HG02970 (cell line): ENCODE data around the gene SCAI.
"Not testable (repeated sequence)": the region's sequence is repeated elsewhere in the genome, so short reads cannot be mapped to it uniquely, and the experiment has no call there.

Source experiments
- ATAC-seq: cut with Tn5 transposase; IDR thresholded peaks from one replicate; pipeline ENCODE4 v1.9.1; 2021; ENCODE audit warnings: mild to moderate bottlenecking, moderate library complexity, moderate number of reproducible peaks; ENCODE audit not compliant: unreplicated experiment, low FRiP score

SCAI gene

DNA sequence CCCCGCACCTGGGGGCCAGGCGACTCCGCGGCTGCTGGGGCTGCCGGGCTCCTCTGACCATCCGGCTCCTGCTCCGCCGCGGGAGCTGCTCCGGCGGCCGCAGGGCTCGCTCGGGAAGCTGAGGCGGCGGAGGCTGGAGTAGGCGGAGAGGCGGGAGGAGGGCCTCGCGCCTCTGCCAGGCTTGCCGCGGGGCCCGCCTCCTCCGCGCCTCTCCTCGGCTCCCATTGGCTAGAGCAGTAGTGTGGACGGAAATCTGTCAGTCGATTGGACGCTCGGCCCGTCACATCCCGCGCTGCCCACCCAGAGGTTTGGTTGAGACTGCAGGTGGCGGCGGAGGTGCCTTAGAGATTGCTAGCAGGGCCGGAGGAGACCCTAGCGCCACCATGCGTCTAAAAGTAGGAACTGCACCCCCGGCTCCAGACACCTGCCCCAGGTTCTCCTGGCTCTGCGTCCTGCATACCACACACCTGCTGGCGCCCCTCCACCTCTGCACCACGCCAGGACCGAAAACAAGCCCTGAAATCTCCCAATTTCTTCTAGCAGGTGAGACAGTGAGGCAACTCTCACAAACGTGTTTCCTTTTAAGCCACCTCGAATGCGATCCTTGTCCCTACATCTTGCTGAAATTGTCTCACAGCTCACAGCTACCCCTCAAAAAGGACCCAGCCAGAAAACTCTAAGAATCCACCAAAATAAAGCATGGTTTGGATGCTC lies at the start of gene SCAI:
Gene SCAI (minus strand): TSS at position 152 of the 714 bp plus-strand sequence. CDS start 91 bp downstream, at position 61.
- peak; percentile 98 for ATAC-seq

DNA sequence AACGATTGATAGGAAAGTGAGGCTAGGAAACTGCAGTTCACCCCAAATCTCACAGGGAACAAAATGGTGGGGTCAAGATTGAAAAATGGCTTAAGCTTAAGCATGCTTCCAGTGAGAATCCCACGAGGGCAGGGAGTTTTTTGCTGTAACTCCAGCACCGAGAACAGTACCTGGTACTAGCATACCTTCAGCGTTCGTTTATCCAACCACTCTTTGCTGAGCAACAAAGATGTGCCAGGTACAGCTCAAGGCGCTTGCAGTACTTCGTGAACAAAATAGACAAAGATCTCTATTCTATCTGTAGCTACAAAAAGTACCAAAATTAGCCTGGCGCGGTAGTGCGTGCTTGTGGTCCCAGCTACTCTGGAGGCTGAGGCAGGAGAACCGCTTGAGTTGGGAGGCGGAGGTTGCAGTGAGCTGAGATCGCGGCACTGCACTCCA lies 47.1 kb upstream of the SCAI start:
- ATAC-seq: no peak

- peak; percentile 95 for ATAC-seq
These were observed 46.3 kb upstream of the SCAI start, which contains the start of gene PPP6C for GRCh38 chr9:125189361-125190289. TSS of gene PPP6C (minus strand) at chr9:125189803. CDS start at chr9:125189718, 85 bp downstream.

DNA sequence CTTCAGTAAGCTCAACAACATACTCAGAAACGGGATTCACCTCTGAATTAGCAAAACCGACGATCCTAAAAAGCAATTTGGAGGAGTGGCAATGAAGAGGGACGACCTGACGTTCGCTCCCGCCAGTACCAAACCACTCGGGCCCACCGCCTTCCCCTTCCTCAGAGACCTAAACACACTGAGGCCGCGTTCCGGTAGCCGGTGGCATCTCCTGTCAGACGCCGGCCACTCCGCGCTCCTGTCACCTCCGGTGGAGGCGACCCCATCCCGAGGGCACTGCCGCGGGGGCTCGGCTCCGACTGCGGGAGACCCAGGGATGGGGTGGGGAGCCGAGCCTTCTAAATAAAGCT lies 45.7 kb upstream of the SCAI start:
- ATAC-seq: peak; percentile 12

DNA sequence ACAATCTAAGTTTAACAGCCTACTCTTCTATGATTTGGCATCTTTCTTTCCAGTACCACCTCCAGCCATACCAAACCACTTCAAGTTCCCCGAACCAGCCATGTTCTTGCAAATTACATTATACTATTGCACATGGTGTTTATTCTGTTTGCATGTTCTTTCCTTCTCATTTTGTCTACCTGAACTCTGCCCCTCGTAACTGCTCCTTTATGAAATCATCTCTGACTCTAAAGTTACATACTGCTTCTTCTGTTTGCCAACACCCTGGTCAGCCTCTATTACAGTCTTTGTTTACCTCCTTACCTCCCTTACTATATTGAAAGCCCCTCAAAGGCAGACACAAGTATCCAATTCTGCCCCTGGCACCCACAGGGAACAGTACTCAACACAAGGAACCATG lies 40.2 kb upstream of the SCAI start:
- ATAC-seq: no peak

DNA sequence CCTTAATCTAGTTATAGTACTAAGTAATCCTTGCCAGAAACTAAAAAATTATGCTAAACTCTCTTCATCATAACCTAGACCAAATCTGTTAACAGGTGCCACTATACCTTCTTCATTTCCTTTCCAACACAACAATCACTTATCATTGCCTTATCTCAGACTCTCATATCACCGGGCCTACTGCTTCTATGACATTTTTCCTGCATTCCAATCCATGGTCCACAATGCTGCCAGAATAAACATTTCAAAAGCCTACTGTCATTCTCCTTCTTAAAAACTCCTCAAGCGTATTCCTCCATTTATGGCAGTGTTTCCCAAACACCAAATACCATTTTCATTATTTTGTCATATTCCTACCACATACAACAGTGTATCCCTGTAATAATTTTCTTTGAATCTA lies 39.7 kb upstream of the SCAI start:
- no peak for ATAC-seq

- not testable (repeated sequence) for ATAC-seq
These were observed 38.4 kb upstream of the SCAI start for GRCh38 chr9:125181756-125182155.

- no peak for ATAC-seq
These were observed 37.5 kb upstream of the SCAI start for GRCh38 chr9:125180876-125181275.

GRCh38 chr9:125179776-125180175 lies 36.4 kb upstream of the SCAI start:
- not testable (repeated sequence) for ATAC-seq

DNA sequence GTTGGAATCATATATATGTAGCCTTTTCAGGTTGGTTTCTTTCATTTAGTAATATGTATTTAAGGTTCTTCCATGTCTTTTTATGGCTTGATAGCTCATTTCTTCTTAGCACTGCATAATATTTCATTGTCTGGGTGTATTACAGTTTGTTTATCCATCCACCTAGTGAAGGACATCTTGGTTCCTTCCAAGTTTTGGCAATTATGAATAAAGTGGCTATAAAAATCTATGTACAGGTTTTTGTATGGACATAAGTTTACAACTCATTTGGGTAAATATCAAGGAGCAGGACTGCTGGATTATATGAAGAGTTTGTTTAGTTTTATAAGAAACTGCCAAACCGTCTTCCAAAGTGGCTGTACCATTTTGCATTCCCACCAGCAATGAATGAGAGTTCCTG lies 34.6 kb upstream of the SCAI start:
- ATAC-seq: no peak

GRCh38 chr9:125176636-125177035 lies 33.3 kb upstream of the SCAI start:
- ATAC-seq: no peak

DNA sequence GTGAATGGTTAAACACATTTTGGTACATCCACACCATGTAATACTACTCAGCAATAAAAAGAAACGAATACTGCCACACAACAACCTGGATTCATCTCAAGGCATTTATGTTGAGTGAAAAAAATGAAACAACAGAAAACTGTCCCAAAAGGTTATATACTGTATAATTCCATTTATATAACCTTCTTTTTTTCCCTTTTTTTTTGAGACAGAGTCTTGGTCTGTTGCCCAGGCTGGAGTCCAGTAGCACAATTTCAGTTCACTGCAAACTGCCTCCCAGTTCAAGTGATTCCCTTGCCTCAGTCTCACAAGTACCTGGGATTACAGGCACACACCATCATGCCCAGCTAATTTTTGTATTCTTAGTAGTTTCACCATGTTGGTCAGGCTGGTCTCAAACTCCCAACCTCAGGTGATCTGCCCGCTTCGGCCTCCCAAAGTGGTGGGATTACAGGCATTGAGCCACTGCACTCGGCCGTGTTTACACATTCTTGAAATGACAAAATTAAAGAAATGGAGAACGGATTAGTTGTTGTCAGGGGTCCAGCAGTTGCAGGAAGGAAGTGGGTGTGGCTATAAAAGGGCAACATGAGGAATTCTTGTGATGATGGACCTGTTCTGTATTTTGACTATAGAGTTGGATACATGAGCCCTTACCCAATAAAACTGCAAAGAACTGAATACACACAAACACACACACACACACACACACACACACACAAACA lies 28.9 kb upstream of the SCAI start:
- no peak for ATAC-seq

GRCh38 chr9:125169895-125170294 lies 26.6 kb upstream of the SCAI start:
- no peak for ATAC-seq

DNA sequence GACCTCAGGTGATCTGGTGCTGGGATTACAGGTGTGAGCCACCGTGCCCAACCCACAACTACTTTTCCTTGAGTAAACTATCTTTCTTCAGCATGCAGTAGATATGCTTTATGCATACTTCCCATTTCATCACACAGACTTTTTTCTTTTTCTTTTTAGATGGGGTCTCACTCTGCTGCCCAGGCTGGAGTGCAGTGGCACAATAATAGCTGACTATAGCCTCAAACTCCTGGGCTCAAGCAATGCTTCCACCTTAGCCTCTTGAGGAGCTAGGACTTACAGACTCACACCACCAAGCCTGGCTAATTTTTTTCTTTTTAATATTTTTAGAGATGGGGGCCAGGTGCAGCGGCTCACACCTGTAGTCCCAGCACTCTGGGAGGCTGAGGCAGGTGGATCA lies 23.4 kb upstream of the SCAI start:
- no peak for ATAC-seq

- not testable (repeated sequence) for ATAC-seq
These were observed 19.6 kb upstream of the SCAI start for GRCh38 chr9:125162891-125163290.

DNA sequence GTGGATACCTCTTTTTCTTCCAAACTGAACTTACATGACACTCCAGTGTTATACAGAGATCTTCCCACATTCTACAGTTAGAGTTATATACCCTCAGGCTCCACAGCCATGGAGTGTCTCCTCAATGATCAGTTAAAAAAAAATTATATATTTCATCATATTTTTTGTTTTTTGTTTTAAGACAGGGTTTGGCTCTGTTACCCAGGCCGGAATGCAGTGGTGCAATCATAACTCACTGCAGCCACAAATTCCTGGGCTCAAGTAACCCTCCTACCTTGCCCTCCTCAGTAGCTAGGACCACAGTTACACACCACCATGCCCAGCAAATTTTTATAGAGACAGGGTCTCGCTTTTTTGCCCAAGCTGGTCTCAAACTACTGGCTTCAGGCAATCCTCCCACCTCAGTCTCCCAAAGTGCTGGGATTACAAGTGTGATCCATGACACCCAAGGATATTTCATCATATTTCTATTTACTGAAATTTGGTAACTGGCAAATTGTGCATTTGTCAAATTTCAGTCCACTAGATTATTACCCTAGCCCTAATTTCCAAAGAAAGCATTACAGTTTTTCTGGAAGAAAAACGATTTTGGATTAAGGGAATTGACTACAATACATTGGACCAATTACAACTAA lies 18.1 kb upstream of the SCAI start:
- no peak for ATAC-seq

DNA sequence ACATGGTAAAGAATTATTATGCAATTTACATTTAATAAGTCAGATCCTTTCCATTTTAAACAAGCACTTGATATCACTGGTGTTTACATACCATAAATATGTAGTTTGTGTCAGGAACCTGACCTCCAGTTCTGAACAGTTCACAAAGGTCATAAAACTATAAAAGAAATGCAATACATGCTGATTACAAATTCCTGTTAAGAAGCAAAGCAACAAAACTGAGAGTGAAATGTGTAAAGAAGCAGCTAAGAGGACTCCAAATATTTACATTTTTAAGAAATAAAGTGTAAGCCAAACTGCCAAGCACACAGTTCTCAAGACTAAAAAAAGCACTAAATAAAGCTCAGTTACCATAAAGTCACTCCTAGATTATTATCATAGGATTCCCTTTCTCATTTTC lies 17.4 kb upstream of the SCAI start:
- ATAC-seq: no peak

GRCh38 chr9:125156551-125156950 lies 13.2 kb upstream of the SCAI start:
- no peak for ATAC-seq

DNA sequence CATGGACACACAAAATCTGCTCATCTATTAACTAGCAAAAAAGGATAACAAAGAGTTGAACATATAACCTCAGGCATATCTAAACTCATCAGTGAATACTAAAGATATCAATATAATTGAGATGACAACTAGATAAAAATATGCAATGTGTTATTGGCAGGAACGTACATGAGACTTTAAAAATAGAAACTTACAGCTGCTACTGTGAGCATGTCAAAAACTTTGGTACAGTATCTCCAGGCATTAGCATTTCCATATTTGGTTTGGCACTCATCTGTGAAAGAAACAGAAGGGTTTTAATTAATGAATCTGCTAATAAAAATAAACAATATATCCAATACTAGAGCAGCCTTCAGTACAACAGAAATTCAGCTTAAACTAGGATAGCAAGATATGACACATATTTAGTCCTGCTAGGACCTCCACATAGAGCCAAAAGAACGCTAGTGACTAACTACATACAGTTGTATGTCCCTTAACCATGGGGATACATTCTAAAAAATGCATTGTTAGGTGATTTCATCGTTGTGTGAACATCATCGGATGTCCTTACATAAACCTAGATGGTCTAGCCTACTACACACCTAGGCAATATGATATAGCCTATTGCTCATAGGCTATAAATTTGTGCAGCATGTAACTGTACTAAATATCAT lies 10.5 kb upstream of the SCAI start:
- ATAC-seq: no peak

GRCh38 chr9:125151730-125152129 lies 8.4 kb upstream of the SCAI start:
- ATAC-seq: no peak
